ENCODE measurements around the gene SLF2.

SLF2 gene

DNA sequence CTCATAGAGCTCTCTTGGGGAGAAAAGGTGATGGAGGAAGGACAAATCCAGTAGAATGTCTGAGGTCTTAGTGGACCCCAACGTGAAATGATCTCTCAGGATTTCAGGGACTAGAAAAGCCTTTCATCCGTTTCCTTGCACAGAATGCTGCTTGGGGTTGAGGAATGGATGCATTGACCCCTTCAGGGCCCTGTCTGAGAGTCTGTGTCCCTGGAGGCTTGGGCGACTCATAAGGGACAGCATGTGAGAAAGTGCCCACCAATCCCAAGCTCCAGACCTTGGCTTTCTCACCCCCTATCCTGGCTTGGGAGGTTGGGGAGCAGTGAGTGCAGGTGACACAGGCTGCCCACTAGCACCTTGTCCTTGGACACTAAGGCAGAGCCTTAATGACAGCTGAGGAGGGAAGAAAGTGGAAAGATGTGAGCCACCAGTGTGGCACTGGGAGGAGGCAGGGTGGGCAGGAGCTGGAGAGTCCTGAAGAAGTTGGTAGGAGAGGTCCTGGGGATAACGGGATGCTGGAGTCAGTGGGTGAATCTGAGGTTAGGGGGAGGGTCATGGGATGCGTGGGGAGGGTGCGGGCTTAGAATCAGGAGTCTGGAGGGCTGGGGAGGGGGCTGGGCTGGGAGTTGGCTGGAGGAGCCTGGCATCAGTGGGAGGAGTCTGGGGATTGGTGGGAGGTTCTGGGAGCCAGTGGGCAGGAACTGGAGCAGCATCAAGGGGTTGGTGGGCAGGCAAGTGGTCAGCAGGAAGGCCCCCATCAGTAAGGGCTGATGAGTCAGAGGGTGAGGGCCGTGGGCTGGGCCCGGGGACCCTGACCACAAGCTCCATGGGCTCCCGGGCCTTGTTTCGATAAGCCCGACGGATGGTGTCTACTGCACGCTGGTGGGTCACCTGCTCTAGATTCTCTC, 95.4 kb downstream of the SLF2 start:
- Histone ChIP-seq H4K20me1 (ENCODE audit: insufficient read depth, low read length) (no peaks in the 10 kb centered on the region), H3K9ac (ENCODE audit: low read length) (no peak overlapping the region), H3K9me2 (ENCODE audit: low read depth, low read length) (no peaks in the 10 kb centered on the region), H3K4me2 (ENCODE audit: low read length) (no peak overlapping the region), H3K79me2 (ENCODE audit: insufficient read depth, low read length) (no peaks in the 10 kb centered on the region), H3F3A (ENCODE audit: insufficient read depth, low read length) (no peaks in the 10 kb centered on the region), H3K27ac (ENCODE audit: low read depth, low read length, poor library complexity, severe bottlenecking) (no peak overlapping the region), H3K27me3 (ENCODE audit: insufficient read depth, low read length) (no peaks in the 10 kb centered on the region), H3K36me3 (ENCODE audit: insufficient read depth, low read length) (no peaks in the 10 kb centered on the region), H3K4me3 (ENCODE audit: low read depth, low read length, poor library complexity, severe bottlenecking) (no peak overlapping the region), H3K4me1 (ENCODE audit: insufficient read depth, low read length, severe bottlenecking) (no peaks in the 10 kb centered on the region), H2AFZ (ENCODE audit: low read length) (no peak overlapping the region), H3K9me3 (ENCODE audit: low read length) (no peaks in the 10 kb centered on the region)
- no peak for TF ChIP-seq EZH2 (IDR thresholded peaks at IDR 0.05; ENCODE audit: borderline replicate concordance, low read length)
- TF ChIP-seq, protein P1, sequence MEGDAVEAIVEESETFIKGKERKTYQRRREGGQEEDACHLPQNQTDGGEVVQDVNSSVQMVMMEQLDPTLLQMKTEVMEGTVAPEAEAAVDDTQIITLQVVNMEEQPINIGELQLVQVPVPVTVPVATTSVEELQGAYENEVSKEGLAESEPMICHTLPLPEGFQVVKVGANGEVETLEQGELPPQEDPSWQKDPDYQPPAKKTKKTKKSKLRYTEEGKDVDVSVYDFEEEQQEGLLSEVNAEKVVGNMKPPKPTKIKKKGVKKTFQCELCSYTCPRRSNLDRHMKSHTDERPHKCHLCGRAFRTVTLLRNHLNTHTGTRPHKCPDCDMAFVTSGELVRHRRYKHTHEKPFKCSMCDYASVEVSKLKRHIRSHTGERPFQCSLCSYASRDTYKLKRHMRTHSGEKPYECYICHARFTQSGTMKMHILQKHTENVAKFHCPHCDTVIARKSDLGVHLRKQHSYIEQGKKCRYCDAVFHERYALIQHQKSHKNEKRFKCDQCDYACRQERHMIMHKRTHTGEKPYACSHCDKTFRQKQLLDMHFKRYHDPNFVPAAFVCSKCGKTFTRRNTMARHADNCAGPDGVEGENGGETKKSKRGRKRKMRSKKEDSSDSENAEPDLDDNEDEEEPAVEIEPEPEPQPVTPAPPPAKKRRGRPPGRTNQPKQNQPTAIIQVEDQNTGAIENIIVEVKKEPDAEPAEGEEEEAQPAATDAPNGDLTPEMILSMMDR (IDR thresholded peaks at IDR 0.05; ENCODE audit: low read length), result no peak

DNA sequence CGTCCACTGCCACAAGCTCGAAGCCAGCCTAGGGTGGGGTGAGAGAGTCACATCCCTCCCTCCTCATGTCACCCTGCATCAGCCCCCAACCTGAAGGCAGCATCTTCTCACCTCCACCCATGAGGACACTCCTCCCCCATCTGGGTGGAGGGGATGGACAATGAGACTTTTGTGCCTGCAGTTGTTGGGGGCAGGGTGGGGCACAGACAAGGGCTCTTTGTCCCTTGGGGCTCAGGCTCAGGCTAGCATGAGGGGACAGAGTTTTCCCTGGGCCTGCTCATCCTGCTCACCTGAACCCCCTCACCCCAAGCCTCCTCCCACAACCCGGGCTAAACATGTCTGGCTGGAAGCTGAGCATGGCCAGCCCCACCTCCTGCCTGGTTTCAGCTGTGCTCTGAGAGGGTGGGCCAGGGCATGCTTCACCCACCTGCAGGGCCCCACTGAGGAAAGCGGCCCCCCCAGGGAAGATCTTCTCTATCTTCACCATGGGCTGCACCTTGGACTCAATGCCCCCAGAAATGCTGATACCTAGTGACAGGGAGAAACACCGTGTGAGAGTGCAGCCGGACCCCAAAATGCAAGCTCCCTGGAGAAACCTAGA, 96.2 kb downstream of the SLF2 start:
- Histone ChIP-seq H3F3A (ENCODE audit: insufficient read depth, low read length) (no peaks in the 10 kb centered on the region), H3K9ac (ENCODE audit: low read length) (no peak overlapping the region), H3K9me2 (ENCODE audit: low read depth, low read length) (no peaks in the 10 kb centered on the region), H2AFZ (ENCODE audit: low read length) (no peak overlapping the region), H4K20me1 (ENCODE audit: insufficient read depth, low read length) (no peaks in the 10 kb centered on the region), H3K27ac (ENCODE audit: low read depth, low read length, poor library complexity, severe bottlenecking) (no peak overlapping the region), H3K79me2 (ENCODE audit: insufficient read depth, low read length) (no peaks in the 10 kb centered on the region), H3K27me3 (ENCODE audit: insufficient read depth, low read length) (no peaks in the 10 kb centered on the region), H3K9me3 (ENCODE audit: low read length) (no peaks in the 10 kb centered on the region), H3K36me3 (ENCODE audit: insufficient read depth, low read length) (no peaks in the 10 kb centered on the region), H3K4me3 (ENCODE audit: low read depth, low read length, poor library complexity, severe bottlenecking) (no peak overlapping the region), H3K4me1 (ENCODE audit: insufficient read depth, low read length, severe bottlenecking) (no peaks in the 10 kb centered on the region), H3K4me2 (ENCODE audit: low read length) (no peak overlapping the region)
- TF ChIP-seq, protein P1 (IDR thresholded peaks at IDR 0.05; ENCODE audit: low read length), result no peak
- TF ChIP-seq EZH2 (IDR thresholded peaks at IDR 0.05; ENCODE audit: borderline replicate concordance, low read length), result no peak

DNA sequence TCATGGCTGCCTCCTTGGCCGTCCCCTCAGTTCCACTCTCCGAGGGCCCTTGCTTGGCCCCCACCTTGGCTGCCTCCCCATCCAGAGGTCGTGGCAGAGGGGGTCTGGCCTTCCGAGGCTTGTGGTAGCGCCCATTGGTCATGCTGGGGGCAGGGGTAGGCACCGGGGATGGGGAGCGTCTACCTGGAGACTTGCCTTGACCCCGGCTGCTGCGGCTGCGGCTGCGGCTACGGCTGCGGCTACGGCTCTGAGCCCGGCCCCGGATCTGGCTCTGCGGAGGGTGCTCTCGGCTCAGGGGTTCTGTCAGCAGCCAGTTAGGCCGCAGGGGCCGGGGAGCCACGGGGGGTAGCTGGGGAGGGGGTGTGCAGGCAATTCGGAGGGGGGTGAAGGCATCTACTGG, 97.6 kb downstream of the SLF2 start:
- Histone ChIP-seq H4K20me1 (ENCODE audit: insufficient read depth, low read length) (no peaks in the 10 kb centered on the region), H3K27me3 (ENCODE audit: insufficient read depth, low read length) (no peaks in the 10 kb centered on the region), H3K27ac (ENCODE audit: low read depth, low read length, poor library complexity, severe bottlenecking) (no peak overlapping the region), H3K4me3 (ENCODE audit: low read depth, low read length, poor library complexity, severe bottlenecking) (no peak overlapping the region), H3K36me3 (ENCODE audit: insufficient read depth, low read length) (no peaks in the 10 kb centered on the region), H3K4me1 (ENCODE audit: insufficient read depth, low read length, severe bottlenecking) (no peaks in the 10 kb centered on the region), H2AFZ (ENCODE audit: low read length) (no peak overlapping the region), H3K79me2 (ENCODE audit: insufficient read depth, low read length) (no peaks in the 10 kb centered on the region), H3K9me2 (ENCODE audit: low read depth, low read length) (no peaks in the 10 kb centered on the region), H3K9ac (ENCODE audit: low read length) (no peak overlapping the region), H3F3A (ENCODE audit: insufficient read depth, low read length) (no peaks in the 10 kb centered on the region), H3K4me2 (ENCODE audit: low read length) (no peak overlapping the region), H3K9me3 (ENCODE audit: low read length) (no peaks in the 10 kb centered on the region)
- TF ChIP-seq EZH2 (IDR thresholded peaks at IDR 0.05; ENCODE audit: borderline replicate concordance, low read length), result no peak
- TF ChIP-seq, protein P1 (IDR thresholded peaks at IDR 0.05; ENCODE audit: low read length), result no peak
